Small intestine (tissue), 7 donors: ENCODE measurements around the gene USP12. TPM values are rescaled to one million over a fixed set of nuclear protein-coding genes. Genes with fewer than 3 reads are reported as not detected.

Experiments used
- DNase-seq, 2 donors: peaks; one replicate each; pipeline versions ENCODE4 v3.0.0 to v3.0.0-alpha.2; 2013
- FAIRE-seq: peaks from 2 replicates; lab custom pipeline; 2012; peaks lifted over from hg19 to GRCh38; lab: Jason Lieb, UNC
- H3K27ac ChIP-seq, 3 donors: one replicate each; pipeline ENCODE4 v1.5.1; 2013; ENCODE audit warnings: low read length in 2 of 3, mild to moderate bottlenecking in 2 of 3, control low read depth in 1 of 3, inconsistent platforms in 1 of 3, low read depth in 1 of 3, moderate library complexity in 1 of 3
- H3K27me3 ChIP-seq, 3 donors: one replicate each; pipeline ENCODE4 v1.6.1; 2013; ENCODE audit warnings: low read length in 3 of 3, inconsistent platforms in 1 of 3; ENCODE audit not compliant: control insufficient read depth in 3 of 3, insufficient read depth in 3 of 3
- H3K36me3 ChIP-seq, 3 donors: one replicate each; pipeline ENCODE4 v1.6.1; 2013; ENCODE audit warnings: low read length in 3 of 3, inconsistent platforms in 1 of 3, low read depth in 1 of 3, mild to moderate bottlenecking in 1 of 3, moderate library complexity in 1 of 3; ENCODE audit not compliant: control insufficient read depth in 3 of 3, insufficient read depth in 2 of 3
- H3K4me1 ChIP-seq, 3 donors: one replicate each; pipeline ENCODE4 v1.6.1; 2013; ENCODE audit warnings: low read length in 2 of 3, inconsistent platforms in 1 of 3, low read depth in 1 of 3, mild to moderate bottlenecking in 1 of 3, moderate library complexity in 1 of 3; ENCODE audit not compliant: control insufficient read depth in 3 of 3, insufficient read depth in 2 of 3
- H3K4me3 ChIP-seq, 3 donors: one replicate each; pipeline ENCODE4 v1.5.1; 2013; ENCODE audit warnings: low read length in 3 of 3, control low read depth in 1 of 3, inconsistent platforms in 1 of 3, low read depth in 1 of 3, mild to moderate bottlenecking in 1 of 3, moderate library complexity in 1 of 3
- H3K9me3 ChIP-seq, 2 donors: one replicate each; pipeline ENCODE4 v1.6.1; 2013; ENCODE audit warnings: low read depth in 1 of 2, low read length in 1 of 2; ENCODE audit not compliant: control insufficient read depth in 2 of 2, insufficient read depth in 1 of 2
- WGBS, 3 donors: extraction: QIAGEN DNeasy Blood & Tissue Kit; methylation state at CpG; one replicate each; pipeline ENCODE4 v1.1.7; 2013; 5-methylcytosine and 5-hydroxymethylcytosine counted together
- polyA plus RNA-seq, 4 donors: library from polyadenylated mRNA; stranded (reverse) in 3 of 4; unstranded in 1 of 4; fragments of 200-250 nt in 3 of 4; fragments of 120-200 nt in 1 of 4; gene quantifications; one replicate each; pipeline versions ENCODE4 v1.2.1 to v1.2.3, GENCODE V29; 2013
- donor health status: healthy with polysubstance abuse.
- donor health status: control.
- donor health status: control.
- donor health status: Bipolar disorder and iron deficiency.
- donor health status: healthy.

USP12 gene
- polyA plus RNA-seq, 4 donors: 12.3 to 45.6 (median 20.7) TPM

DNA sequence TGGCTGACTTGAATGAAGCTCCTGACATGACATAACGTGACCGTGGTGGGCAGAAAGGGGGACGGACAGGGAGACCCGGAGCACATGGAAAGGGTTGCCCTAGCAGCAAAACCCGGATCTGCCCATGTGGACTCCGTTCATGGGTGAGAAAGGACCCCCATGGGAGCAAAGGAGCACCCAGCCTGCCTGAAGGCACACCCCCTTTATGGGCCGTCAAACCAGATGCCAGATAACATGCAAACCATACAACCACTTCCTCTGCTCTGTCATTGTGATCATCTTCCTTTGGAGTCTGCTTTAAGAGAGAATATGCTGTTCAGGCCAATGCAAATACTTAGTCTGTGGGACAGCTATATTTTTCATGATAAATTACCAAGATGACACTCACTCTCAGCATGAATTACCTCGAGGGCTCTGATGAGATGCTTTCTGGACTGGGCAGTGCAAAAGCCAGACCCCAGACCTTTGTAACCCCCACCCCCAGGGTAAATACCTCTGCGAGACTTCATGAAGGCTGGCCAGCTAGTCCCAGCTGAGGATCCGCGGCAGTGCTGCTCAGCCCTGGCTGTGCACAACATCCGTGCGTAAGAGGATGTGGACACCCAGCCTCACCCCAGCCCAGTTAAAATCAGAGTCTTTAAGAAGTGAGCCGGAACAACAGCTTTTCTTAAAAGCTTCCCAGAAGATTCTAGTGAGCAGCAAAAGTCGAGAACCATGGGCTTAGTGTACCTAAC, 126.6 kb downstream of the USP12 start:
- H3K9me3 ChIP-seq: no peaks in the 10 kb centered on the region
- H3K36me3 ChIP-seq: no peaks in the 10 kb centered on the region
- H3K27me3 ChIP-seq: no peaks in the 10 kb centered on the region
- DNase-seq (peak in 1 of 2 donors; percentile 30), FAIRE-seq (no peak)
- 60 to 86% (median 75%) methylated on average over 15 of the region's 15 CpGs for WGBS, 3 donors
- peak overlapping the region in 1 of 3 donors; percentile 3 for H3K27ac ChIP-seq
- no peak overlapping the region for H3K4me3 ChIP-seq
- no peaks in the 10 kb centered on the region for H3K4me1 ChIP-seq

DNA sequence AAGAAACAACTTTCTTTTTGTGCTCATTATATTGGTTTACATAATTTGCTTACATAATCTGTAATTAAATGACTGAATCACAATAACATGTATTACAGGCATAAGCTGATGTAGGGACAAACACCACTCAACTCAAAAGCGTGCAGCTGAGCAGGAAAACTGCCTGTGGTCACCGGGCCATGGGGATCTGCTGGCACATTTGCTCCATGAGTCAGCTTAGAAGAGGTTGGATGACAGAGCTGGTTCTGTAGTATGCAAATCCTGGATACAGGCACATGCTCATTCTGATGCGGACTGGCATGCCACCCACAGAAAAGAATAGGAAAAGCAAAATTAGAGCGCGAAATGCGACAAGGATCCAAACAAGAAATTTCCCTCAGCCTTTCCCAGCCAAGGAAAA, 128.6 kb downstream of the USP12 start:
- H3K27ac ChIP-seq: no peak overlapping the region
- H3K36me3 ChIP-seq: no peaks in the 10 kb centered on the region
- H3K4me3 ChIP-seq: no peak overlapping the region
- no peak for FAIRE-seq
- no peaks in the 10 kb centered on the region for H3K4me1 ChIP-seq
- no peak for DNase-seq
- no peaks in the 10 kb centered on the region for H3K9me3 ChIP-seq
- no peaks in the 10 kb centered on the region for H3K27me3 ChIP-seq
- WGBS, 3 donors: 54 to 77% (median 75%) methylated on average over 6 of the region's 6 CpGs

DNA sequence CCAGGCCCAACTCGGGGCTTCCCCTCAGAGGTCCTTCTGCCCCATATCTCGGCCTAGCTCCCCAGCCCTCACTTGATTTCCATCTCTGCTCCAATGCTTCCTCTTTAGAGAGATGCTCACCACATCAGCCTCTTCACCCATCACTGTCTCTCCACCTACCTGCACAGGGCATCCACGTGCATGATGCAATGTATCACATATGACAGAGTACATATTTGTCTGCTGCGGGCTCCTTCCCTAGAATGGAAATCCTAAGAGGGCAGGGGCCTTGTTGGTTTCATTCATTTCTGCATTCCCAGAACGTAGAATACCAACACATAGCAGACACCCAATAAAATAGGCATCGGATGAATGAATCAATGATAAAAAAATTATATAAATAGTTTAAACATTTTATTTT, 130.3 kb downstream of the USP12 start:
- H3K36me3 ChIP-seq: no peaks in the 10 kb centered on the region
- DNase-seq: no peak
- no peaks in the 10 kb centered on the region for H3K4me1 ChIP-seq
- FAIRE-seq: no peak
- H3K9me3 ChIP-seq: no peaks in the 10 kb centered on the region
- no peak overlapping the region for H3K4me3 ChIP-seq
- 85 to 94% (median 90%) methylated on average over 6 of the region's 6 CpGs for WGBS, 3 donors
- no peaks in the 10 kb centered on the region for H3K27me3 ChIP-seq
- H3K27ac ChIP-seq: no peak overlapping the region

DNA sequence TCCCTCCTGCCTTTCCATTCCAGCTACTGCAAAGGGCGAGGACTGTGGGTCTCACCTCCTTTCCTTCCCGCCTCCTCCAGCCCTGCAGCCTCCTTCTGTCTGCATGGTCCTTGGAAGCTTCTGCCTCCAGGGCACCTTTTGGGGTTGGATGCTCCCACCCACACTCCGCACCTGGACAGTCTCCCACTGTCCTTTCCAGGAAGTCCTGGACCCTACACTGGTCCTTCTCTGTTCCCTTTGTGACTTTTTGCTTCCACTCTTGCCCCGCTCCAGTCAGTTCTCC, 130.8 kb downstream of the USP12 start:
- no peaks in the 10 kb centered on the region for H3K9me3 ChIP-seq
- H3K27ac ChIP-seq: peak overlapping the region in 1 of 3 donors; percentile 37
- H3K4me1 ChIP-seq: no peaks in the 10 kb centered on the region
- 97 to 98% (median 97%) methylated on average over 4 of the region's 4 CpGs for WGBS, 3 donors
- FAIRE-seq (no peak), DNase-seq (no peak)
- H3K36me3 ChIP-seq: no peaks in the 10 kb centered on the region
- H3K27me3 ChIP-seq: no peaks in the 10 kb centered on the region
- no peak overlapping the region for H3K4me3 ChIP-seq

DNA sequence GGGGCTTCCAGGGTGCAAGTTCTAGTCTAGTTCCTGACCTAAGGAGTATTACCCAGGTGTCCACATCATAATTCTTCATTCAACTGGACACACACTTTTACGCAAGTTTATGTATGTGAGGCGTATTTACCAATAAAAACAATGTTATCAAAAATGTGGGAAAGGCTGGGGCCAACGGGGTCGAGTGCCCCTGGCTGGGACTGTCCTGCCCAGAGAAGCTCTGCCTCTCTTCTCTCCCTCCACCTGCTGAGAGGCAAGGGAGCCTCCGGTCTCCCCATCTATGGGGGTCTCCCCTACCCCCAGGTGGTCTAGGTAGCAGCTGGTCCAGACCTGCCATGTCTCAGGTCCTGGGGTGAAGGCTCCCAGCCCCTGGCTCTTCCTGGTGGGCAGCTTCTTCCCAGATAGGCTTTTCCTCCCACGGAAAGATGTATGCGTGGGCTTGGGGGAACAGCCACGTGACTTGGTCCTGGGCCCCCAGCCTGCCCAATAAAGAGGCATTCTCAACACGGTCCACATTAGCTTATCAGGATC, 132.4 kb downstream of the USP12 start:
- whole genome bisulfite sequencing, 3 donors: 84 to 87% (median 84%) methylated on average over 9 of the region's 9 CpGs
- Histone ChIP-seq H3K9me3 (no peaks in the 10 kb centered on the region), H3K27ac (peak overlapping the region in 1 of 3 donors; percentile 8), H3K27me3 (peaks cover 0 to 7% (median 0%) of the 10 kb centered on the region in 3 donors), H3K36me3 (no peaks in the 10 kb centered on the region), H3K4me3 (no peak overlapping the region), H3K4me1 (no peaks in the 10 kb centered on the region)
- FAIRE-seq (no peak), DNase-seq (no peak)

DNA sequence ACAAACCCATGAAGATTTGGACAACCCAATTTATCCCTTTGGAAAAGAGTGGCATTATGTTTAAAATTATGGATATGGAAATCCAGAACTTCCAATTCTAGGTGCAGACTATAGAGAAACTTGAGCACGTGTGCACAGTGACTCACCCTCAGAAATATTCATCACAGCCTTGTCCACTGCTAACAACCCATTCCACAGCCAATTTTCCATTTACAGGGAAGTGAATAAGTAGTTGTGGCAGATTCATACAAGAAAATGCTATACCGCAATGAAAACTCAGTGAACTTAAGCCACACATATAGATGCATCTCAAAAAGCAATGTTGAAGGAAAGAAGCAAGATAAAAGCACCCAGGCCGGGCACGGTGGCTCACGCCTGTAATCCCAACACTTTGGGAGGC, 133.3 kb downstream of the USP12 start:
- Histone ChIP-seq H3K4me3 (no peak overlapping the region), H3K9me3 (no peaks in the 10 kb centered on the region), H3K27ac (no peak overlapping the region), H3K36me3 (no peaks in the 10 kb centered on the region), H3K27me3 (peaks cover 0 to 7% (median 0%) of the 10 kb centered on the region in 3 donors), H3K4me1 (no peaks in the 10 kb centered on the region)
- no peak for DNase-seq
- FAIRE-seq: no peak
- WGBS, 3 donors: 83 to 88% (median 84%) methylated on average over 5 of the region's 5 CpGs

DNA sequence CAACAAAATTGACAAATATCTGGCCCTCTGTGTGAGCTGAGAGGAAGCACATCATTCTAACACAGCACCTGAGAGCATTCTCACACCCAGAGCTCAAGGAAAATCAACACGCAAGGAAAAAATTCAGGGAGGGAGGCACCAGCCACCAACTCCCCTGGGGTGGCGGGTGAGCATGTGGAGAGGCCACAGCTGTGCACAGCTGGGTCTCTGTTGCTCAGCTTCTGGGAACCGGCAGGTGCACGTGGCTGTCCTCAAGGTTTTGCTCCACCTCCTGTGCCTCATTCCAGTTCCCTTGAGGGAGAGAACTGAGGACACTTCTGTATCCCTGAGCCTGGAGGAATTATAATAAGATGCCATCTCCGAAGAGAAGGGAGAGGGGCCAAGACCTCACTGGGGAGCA, 134.0 kb downstream of the USP12 start:
- DNase-seq (no peak), FAIRE-seq (no peak)
- Histone ChIP-seq H3K4me1 (no peaks in the 10 kb centered on the region), H3K9me3 (no peaks in the 10 kb centered on the region), H3K36me3 (no peaks in the 10 kb centered on the region), H3K27me3 (peaks cover 0 to 7% (median 0%) of the 10 kb centered on the region in 3 donors), H3K27ac (no peak overlapping the region), H3K4me3 (no peak overlapping the region)
- WGBS, 3 donors: 56 to 67% (median 64%) methylated on average over 5 of the region's 5 CpGs

DNA sequence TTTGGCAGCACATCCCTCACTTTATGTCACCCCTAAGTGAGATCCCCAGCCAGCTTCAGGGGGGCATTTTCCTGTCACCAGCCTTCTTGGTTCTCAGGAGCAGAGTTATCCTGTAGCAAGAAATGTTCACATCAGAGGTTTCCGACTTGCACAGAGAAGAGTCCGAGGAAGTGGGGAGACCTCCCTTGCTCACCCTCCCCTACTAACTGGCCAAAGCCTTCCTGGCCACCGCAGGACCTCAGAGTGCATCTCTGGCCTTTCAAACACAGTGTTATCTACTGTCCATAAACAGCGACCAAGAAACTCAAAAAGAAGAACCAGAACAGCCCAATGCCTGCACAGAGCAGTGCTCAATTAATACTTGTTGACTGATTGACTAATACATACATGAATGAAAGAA, 134.4 kb downstream of the USP12 start:
- FAIRE-seq (no peak), DNase-seq (no peak)
- H3K36me3 ChIP-seq: no peaks in the 10 kb centered on the region
- H3K4me3 ChIP-seq: no peak overlapping the region
- no peaks in the 10 kb centered on the region for H3K9me3 ChIP-seq
- no peaks in the 10 kb centered on the region for H3K4me1 ChIP-seq
- peak overlapping the region in 1 of 3 donors; percentile 17 for H3K27ac ChIP-seq
- WGBS, 3 donors: 78 to 86% (median 84%) methylated on average over 4 of the region's 4 CpGs
- H3K27me3 ChIP-seq: peaks cover 0 to 7% (median 0%) of the 10 kb centered on the region in 3 donors
